Hepatocyte (in vitro differentiated cells): Measurements from ENCODE around the gene SLIT2. TPM values are rescaled to one million over a fixed set of nuclear protein-coding genes. Genes with fewer than 3 reads are reported as not detected.

Experiments
- DNase-seq: peaks from one replicate; pipeline ENCODE4 v3.0.0-alpha.2; 2016; ENCODE audit warnings: low spot score
- H2AFZ ChIP-seq: fragments of 200-600 bp; sonication (generic); 2 replicates; pipeline ENCODE4 v1.6.0; 2016; ENCODE audit warnings: antibody characterized with exemption, mild to moderate bottlenecking
- H3K27ac ChIP-seq: fragments of 200-600 bp; sonication (generic); 2 replicates; pipeline ENCODE4 v1.5.1; 2016; ENCODE audit warnings: mild to moderate bottlenecking
- H3K27me3 ChIP-seq: fragments of 200-600 bp; sonication (generic); 2 replicates; pipeline ENCODE4 v1.6.1; 2016
- H3K36me3 ChIP-seq: fragments of 200-600 bp; sonication (generic); replicated peaks from 2 replicates; pipeline ENCODE4 v1.5.1; 2016; ENCODE audit warnings: low read depth; ENCODE audit not compliant: insufficient read depth
- H3K4me1 ChIP-seq: fragments of 200-600 bp; sonication (generic); 2 replicates; pipeline ENCODE4 v1.5.1; 2016; ENCODE audit warnings: mild to moderate bottlenecking, moderate library complexity; ENCODE audit not compliant: insufficient read depth
- H3K4me2 ChIP-seq: fragments of 200-600 bp; sonication (generic); 2 replicates; pipeline ENCODE4 v1.6.0; 2016
- H3K4me3 ChIP-seq: fragments of 200-600 bp; sonication (generic); 2 replicates; pipeline ENCODE4 v1.5.1; 2016; ENCODE audit warnings: mild to moderate bottlenecking
- H3K79me2 ChIP-seq: fragments of 200-600 bp; sonication (generic); 2 replicates; pipeline ENCODE4 v1.6.0; 2017; ENCODE audit warnings: mild to moderate bottlenecking
- H3K9me2 ChIP-seq: fragments of 200-600 bp; sonication (generic); replicated peaks from 2 replicates; pipeline ENCODE4 v1.6.0; 2017; ENCODE audit warnings: mild to moderate bottlenecking; ENCODE audit not compliant: insufficient read depth
- H3K9me3 ChIP-seq: fragments of 200-600 bp; sonication (generic); 2 replicates; pipeline ENCODE4 v1.5.1; 2016; ENCODE audit warnings: low read depth, mild to moderate bottlenecking
- H4K20me1 ChIP-seq: fragments of 200-600 bp; sonication (generic); 2 replicates; pipeline ENCODE4 v1.6.0; 2016; ENCODE audit warnings: mild to moderate bottlenecking; ENCODE audit not compliant: insufficient read depth, poor library complexity, severe bottlenecking
- EZH2 ChIP-seq: fragments of 200-600 bp; sonication (generic); IDR thresholded peaks from 2 replicates; pipeline ENCODE4 v1.6.1; 2016; ENCODE audit warnings: antibody characterized with exemption, mild to moderate bottlenecking, borderline replicate concordance
- EZH2phosphoT487 ChIP-seq: fragments of 200-600 bp; sonication (generic); IDR thresholded peaks from one replicate; pipeline ENCODE4 v1.6.1; 2018; ENCODE audit warnings: antibody characterized with exemption, mild to moderate bottlenecking, low read depth, moderate library complexity; ENCODE audit not compliant: unreplicated experiment, severe bottlenecking
- WGBS: methylation state at CpG from one replicate; pipeline ENCODE4 v1.1.6; 2016; ENCODE audit warnings: low lambda C conversion rate; ENCODE audit errors: missing lambda C conversion rate; 5-methylcytosine and 5-hydroxymethylcytosine counted together
- polyA plus RNA-seq: library from polyadenylated mRNA; unstranded; fragments of >200 nt; fragmentation: Nextera tagmentation; extraction: Ambion mirVana; gene quantifications from 2 replicates; pipeline ENCODE4 v1.2.1, GENCODE V29; 2016
- total RNA-seq: library from RNA; depleted of rRNA; stranded (reverse); fragments of >200 nt; gene quantifications from 2 replicates; pipeline ENCODE4 v1.2.3, GENCODE V29; 2014
- TF ChIP-seq, protein P1 (sequence below): fragments of 200-600 bp; sonication (generic); IDR thresholded peaks from 2 replicates; pipeline ENCODE4 v1.5.1; 2016; ENCODE audit warnings: antibody characterized with exemption, mild to moderate bottlenecking; ENCODE audit not compliant: poor library complexity

Gene SLIT2
- total and polyA plus RNA-seq, 2 experiments from 2014 or later, result 29.2 to 33.1 TPM

DNA sequence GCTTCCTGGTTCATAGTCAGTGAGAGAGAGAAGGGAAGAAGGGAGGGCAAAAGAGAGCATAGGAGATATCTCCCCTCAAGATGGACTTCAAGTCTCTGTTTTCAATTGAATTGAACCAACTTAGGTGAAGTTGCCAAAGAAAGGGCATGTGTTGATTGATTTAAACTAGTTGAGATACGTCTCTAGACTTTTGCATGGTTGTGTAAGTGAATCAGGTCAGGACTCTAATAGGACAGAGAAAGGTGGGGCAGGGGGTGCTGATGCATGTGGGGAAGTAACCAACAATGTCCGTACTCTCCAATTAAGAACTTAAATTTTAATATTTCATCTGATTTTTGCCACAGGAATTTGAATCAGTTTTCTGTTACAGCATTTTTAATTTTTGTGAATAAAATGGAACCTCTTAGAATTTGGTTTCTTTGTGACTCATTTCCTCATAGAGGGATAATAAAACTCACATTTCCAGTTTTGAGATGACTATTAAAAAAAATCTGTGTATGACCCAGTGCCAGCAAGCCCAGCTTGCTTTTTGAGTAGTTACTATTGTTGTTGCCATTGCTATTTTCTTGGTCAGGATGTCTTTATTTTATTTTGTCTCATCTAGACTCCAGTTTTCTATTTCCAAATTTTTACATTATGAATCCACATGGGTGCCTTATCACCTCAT, 37.3 kb downstream of the SLIT2 start:
- TF ChIP-seq EZH2 (no peak), EZH2phosphoT487 (no peak)
- TF ChIP-seq, protein P1, sequence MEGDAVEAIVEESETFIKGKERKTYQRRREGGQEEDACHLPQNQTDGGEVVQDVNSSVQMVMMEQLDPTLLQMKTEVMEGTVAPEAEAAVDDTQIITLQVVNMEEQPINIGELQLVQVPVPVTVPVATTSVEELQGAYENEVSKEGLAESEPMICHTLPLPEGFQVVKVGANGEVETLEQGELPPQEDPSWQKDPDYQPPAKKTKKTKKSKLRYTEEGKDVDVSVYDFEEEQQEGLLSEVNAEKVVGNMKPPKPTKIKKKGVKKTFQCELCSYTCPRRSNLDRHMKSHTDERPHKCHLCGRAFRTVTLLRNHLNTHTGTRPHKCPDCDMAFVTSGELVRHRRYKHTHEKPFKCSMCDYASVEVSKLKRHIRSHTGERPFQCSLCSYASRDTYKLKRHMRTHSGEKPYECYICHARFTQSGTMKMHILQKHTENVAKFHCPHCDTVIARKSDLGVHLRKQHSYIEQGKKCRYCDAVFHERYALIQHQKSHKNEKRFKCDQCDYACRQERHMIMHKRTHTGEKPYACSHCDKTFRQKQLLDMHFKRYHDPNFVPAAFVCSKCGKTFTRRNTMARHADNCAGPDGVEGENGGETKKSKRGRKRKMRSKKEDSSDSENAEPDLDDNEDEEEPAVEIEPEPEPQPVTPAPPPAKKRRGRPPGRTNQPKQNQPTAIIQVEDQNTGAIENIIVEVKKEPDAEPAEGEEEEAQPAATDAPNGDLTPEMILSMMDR, result no peak
- Histone ChIP-seq H3K4me2 (no peak overlapping the region), H3K4me1 (no peaks in the 10 kb centered on the region), H3K4me3 (no peak overlapping the region), H3K9me2 (no peaks in the 10 kb centered on the region), H3K27me3 (no peaks in the 10 kb centered on the region), H2AFZ (no peak overlapping the region), H4K20me1 (no peaks in the 10 kb centered on the region), H3K79me2 (peaks cover 9% of the 10 kb centered on the region), H3K9me3 (no peaks in the 10 kb centered on the region), H3K36me3 (no peaks in the 10 kb centered on the region), H3K27ac (no peak overlapping the region)
- DNase-seq, result no peak
- 89% methylated on average over 2 of the region's 2 CpGs for WGBS

DNA sequence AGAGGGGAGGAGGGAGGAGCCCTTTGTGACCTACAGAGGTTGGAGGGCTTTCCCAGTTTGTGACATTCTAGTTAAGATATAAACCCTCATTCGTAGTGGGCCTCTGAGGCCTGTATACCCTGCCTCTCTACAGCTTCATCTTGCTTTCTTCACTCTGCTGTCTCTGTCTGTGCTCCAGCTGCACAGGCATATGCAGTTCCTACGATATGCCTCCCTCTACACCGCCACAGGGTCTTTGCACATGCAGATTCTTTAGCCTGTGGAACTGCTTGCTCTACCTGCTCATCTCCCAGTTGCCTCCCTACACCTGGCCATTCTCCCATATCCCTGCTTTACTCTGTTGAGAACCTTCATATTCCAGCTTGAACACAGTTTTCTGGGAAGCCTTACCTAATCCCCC, 38.1 kb downstream of the SLIT2 start:
- Histone ChIP-seq H3K9me3 (no peaks in the 10 kb centered on the region), H2AFZ (no peak overlapping the region)
- TF ChIP-seq, protein P1, result no peak
- TF ChIP-seq EZH2 (no peak), EZH2phosphoT487 (no peak)

DNA sequence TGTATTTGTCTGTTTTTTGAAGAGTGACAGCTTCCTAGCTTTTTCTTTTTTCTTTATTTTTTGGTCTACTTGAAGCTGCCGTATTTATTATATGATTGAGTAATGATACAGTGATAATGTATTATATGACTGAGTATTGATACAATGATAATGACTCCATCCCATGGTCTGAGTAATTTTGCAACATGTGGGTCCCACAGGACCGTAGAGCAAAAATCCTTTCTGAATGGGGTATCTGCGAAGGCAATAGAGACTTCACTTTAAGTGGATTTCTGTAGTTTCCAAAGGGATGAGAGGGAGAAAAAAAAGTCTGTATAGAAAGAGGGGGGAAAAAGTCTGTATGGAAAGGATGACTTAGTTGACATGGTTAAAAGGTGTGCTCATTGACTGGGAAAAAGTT, 41.0 kb downstream of the SLIT2 start:
- no peak overlapping the region for H3K27ac ChIP-seq
- no peaks in the 10 kb centered on the region for H4K20me1 ChIP-seq
- H3K79me2 ChIP-seq, result peaks cover 9% of the 10 kb centered on the region
- H3K9me2 ChIP-seq, result no peaks in the 10 kb centered on the region
- peaks cover 6% of the 10 kb centered on the region for H3K4me1 ChIP-seq
- H3K4me3 ChIP-seq, result no peak overlapping the region
- H3K27me3 ChIP-seq, result no peaks in the 10 kb centered on the region
- H2AFZ ChIP-seq, result no peak overlapping the region
- TF ChIP-seq, protein P1, result no peak
- no peak for TF ChIP-seq EZH2phosphoT487
- TF ChIP-seq EZH2, result no peak
- no peaks in the 10 kb centered on the region for H3K9me3 ChIP-seq
- H3K36me3 ChIP-seq, result no peaks in the 10 kb centered on the region
- no peak overlapping the region for H3K4me2 ChIP-seq
- DNase-seq, result no peak
- WGBS, result 89% methylated on average over 3 of the region's 3 CpGs

More for the DNA sequence above, 38.1 kb downstream of the SLIT2 start:
- no peak overlapping the region for H3K27ac ChIP-seq
- peaks cover 9% of the 10 kb centered on the region for H3K79me2 ChIP-seq
- no peaks in the 10 kb centered on the region for H3K27me3 ChIP-seq
- H3K36me3 ChIP-seq, result no peaks in the 10 kb centered on the region
- H3K4me2 ChIP-seq, result no peak overlapping the region
- WGBS, result 96% methylated on average over 3 of the region's 3 CpGs
- H3K9me2 ChIP-seq, result no peaks in the 10 kb centered on the region
- no peak for DNase-seq
- H3K4me3 ChIP-seq, result no peak overlapping the region
- no peaks in the 10 kb centered on the region for H4K20me1 ChIP-seq
- no peaks in the 10 kb centered on the region for H3K4me1 ChIP-seq
